Activated CD4-positive, CD25-positive, alpha-beta regulatory T cell (primary cell): Measurements from ENCODE around the gene TNS4.

Experiments
- DNase-seq, 4 experiments: peaks; one replicate each; lab custom pipeline; 2025; lab: John Stamatoyannopoulos, UW

TNS4 gene

GRCh38 chr17:40516581-40517285, 15.3 kb upstream of the TNS4 start:
- peak in 2 of 4 experiments; percentile 41 for DNase-seq

GRCh38 chr17:40515491-40516041, 14.1 kb upstream of the TNS4 start:
- DNase-seq, result no peak

- DNase-seq, result no peak
Observed at GRCh38 chr17:40515011-40515410, 13.6 kb upstream of the TNS4 start.

- DNase-seq, result no peak
Observed at GRCh38 chr17:40514013-40514875, 12.8 kb upstream of the TNS4 start.

GRCh38 chr17:40511667-40512220, 10.3 kb upstream of the TNS4 start:
- DNase-seq, result no peak

GRCh38 chr17:40511136-40511535, 9.7 kb upstream of the TNS4 start:
- no peak for DNase-seq

GRCh38 chr17:40510328-40510648, 8.9 kb upstream of the TNS4 start:
- DNase-seq, result no peak

- no peak for DNase-seq
Observed at GRCh38 chr17:40509626-40510327, 8.4 kb upstream of the TNS4 start.

GRCh38 chr17:40506786-40507185, 5.4 kb upstream of the TNS4 start:
- DNase-seq, result no peak

- DNase-seq, result no peak
Observed at GRCh38 chr17:40503154-40503553, 1.7 kb upstream of the TNS4 start.

GRCh38 chr17:40502716-40503115, 1.3 kb upstream of the TNS4 start:
- DNase-seq, result no peak

- no peak for DNase-seq
Observed at GRCh38 chr17:40500709-40501108, 714 bp downstream of the TNS4 start.

GRCh38 chr17:40500190-40500589, 1.2 kb downstream of the TNS4 start:
- no peak for DNase-seq

- no peak for DNase-seq
Observed at GRCh38 chr17:40499551-40500189, 1.8 kb downstream of the TNS4 start.

- no peak for DNase-seq
Observed at GRCh38 chr17:40498281-40499084, 2.9 kb downstream of the TNS4 start.

GRCh38 chr17:40497695-40498094, 3.7 kb downstream of the TNS4 start:
- DNase-seq, result no peak

GRCh38 chr17:40496634-40497420, 4.6 kb downstream of the TNS4 start:
- no peak for DNase-seq

GRCh38 chr17:40496170-40496569, 5.3 kb downstream of the TNS4 start:
- DNase-seq, result no peak

- no peak for DNase-seq
Observed at GRCh38 chr17:40495140-40495539, 6.3 kb downstream of the TNS4 start.

- DNase-seq, result no peak
Observed at GRCh38 chr17:40493697-40494096, 7.7 kb downstream of the TNS4 start.
